ENCODE measurements around the gene PFKP. TPM values are rescaled to one million over a fixed set of nuclear protein-coding genes. Genes with fewer than 3 reads are reported as not detected.

The PFKP gene
- total RNA-seq, 1 experiment from 2014 or later = 140 TPM

- Histone ChIP-seq H3K36me3 (ENCODE audit: low read depth, low read length) (no peaks in the 10 kb centered on the region; the same call in 1 of the 2 replicates), H3K27me3 (ENCODE audit: low read length) (no peaks in the 10 kb centered on the region), H3K4me1 (ENCODE audit: insufficient read depth, low read length) (peaks cover 21% of the 10 kb centered on the region; the same call in 1 of the 2 replicates), H3K4me3 (ENCODE audit: low read length) (no peak overlapping the region), H3K9me3 (ENCODE audit: low read length) (no peaks in the 10 kb centered on the region), H4K20me1 (ENCODE audit: low read length) (no peaks in the 10 kb centered on the region), H3K4me2 (ENCODE audit: low read length) (no peak overlapping the region), H3F3A (ENCODE audit: low read length, unreplicated experiment) (no peaks in the 10 kb centered on the region), H3K9ac (ENCODE audit: low read length) (no peak overlapping the region), H2AFZ (ENCODE audit: low read length) (no peak overlapping the region), H3K27ac (ENCODE audit: low read length) (no peak overlapping the region), H3K9me2 (replicated peaks; ENCODE audit: low read length) (no peaks in the 10 kb centered on the region), H3K79me2 (ENCODE audit: low read length) (no peaks in the 10 kb centered on the region)
- intact Hi-C loops (cut with micrococcal nuclease) = no loop called here
- ATAC-seq (no peak), DNase-seq (no peak)
- BruUV-seq (replicated peaks) = no TSS peak
- no peak for TF ChIP-seq CTCF (conservative IDR thresholded peaks at IDR 0.05; ENCODE audit: low read depth, low read length)
- no peak for TF ChIP-seq EZH2 (IDR thresholded peaks at IDR 0.05; ENCODE audit: low read length, unreplicated experiment)
- ChIA-PET CTCF (no interaction called here), POLR2A (ENCODE audit: unreplicated experiment) (no interaction called here)
These were observed 59.5 kb downstream of the PFKP start for GRCh38 chr10:3126741-3127346.

- Histone ChIP-seq H4K20me1 (ENCODE audit: low read length) (no peaks in the 10 kb centered on the region), H3K4me2 (ENCODE audit: low read length) (no peak overlapping the region), H3K9me2 (replicated peaks; ENCODE audit: low read length) (no peaks in the 10 kb centered on the region), H3K27me3 (ENCODE audit: low read length) (no peaks in the 10 kb centered on the region), H3K9ac (ENCODE audit: low read length) (no peak overlapping the region), H3F3A (ENCODE audit: low read length, unreplicated experiment) (no peaks in the 10 kb centered on the region), H3K27ac (ENCODE audit: low read length) (no peak overlapping the region), H3K79me2 (ENCODE audit: low read length) (no peaks in the 10 kb centered on the region), H3K4me3 (ENCODE audit: low read length) (no peak overlapping the region), H3K4me1 (ENCODE audit: insufficient read depth, low read length) (peaks cover 14% of the 10 kb centered on the region; the same call in 1 of the 2 replicates), H3K36me3 (ENCODE audit: low read depth, low read length) (no peaks in the 10 kb centered on the region; the same call in 1 of the 2 replicates), H2AFZ (ENCODE audit: low read length) (no peak overlapping the region), H3K9me3 (ENCODE audit: low read length) (no peaks in the 10 kb centered on the region)
- ATAC-seq = no peak
- intact Hi-C loops (cut with micrococcal nuclease) = no loop called here
- TF ChIP-seq CTCF (conservative IDR thresholded peaks at IDR 0.05; ENCODE audit: low read depth, low read length) (no peak), EZH2 (IDR thresholded peaks at IDR 0.05; ENCODE audit: low read length, unreplicated experiment) (no peak), EZH2phosphoT487 (IDR thresholded peaks at IDR 0.05; ENCODE audit: borderline replicate concordance, low read length) (no peak)
- CTCF ChIA-PET = no interaction called here
- no peak for DNase-seq
- POLR2A ChIA-PET (ENCODE audit: unreplicated experiment) = no interaction called here
- BruUV-seq (replicated peaks) = no TSS peak
These were observed 60.6 kb downstream of the PFKP start for GRCh38 chr10:3127921-3128320.

GRCh38 chr10:3128379-3129130, 61.2 kb downstream of the PFKP start:
- no peak for ATAC-seq
- H3K27me3 ChIP-seq (ENCODE audit: low read length) = no peaks in the 10 kb centered on the region
- TF ChIP-seq EZH2phosphoT487 (IDR thresholded peaks at IDR 0.05; ENCODE audit: borderline replicate concordance, low read length) (no peak), CTCF (conservative IDR thresholded peaks at IDR 0.05; ENCODE audit: low read depth, low read length) (no peak), EZH2 (IDR thresholded peaks at IDR 0.05; ENCODE audit: low read length, unreplicated experiment) (no peak)
- intact Hi-C loops (cut with micrococcal nuclease) = no loop called here
- H3F3A ChIP-seq (ENCODE audit: low read length, unreplicated experiment) = no peaks in the 10 kb centered on the region
- DNase-seq = no peak
- H3K9ac ChIP-seq (ENCODE audit: low read length) = no peak overlapping the region
- H3K4me3 ChIP-seq (ENCODE audit: low read length) = no peak overlapping the region
- no peaks in the 10 kb centered on the region for H3K9me2 ChIP-seq (replicated peaks; ENCODE audit: low read length)
- H3K36me3 ChIP-seq (ENCODE audit: low read depth, low read length) = peaks cover under 1% of the 10 kb centered on the region; the same call in 1 of the 2 replicates
- BruUV-seq (replicated peaks) = no TSS peak
- no peaks in the 10 kb centered on the region for H4K20me1 ChIP-seq (ENCODE audit: low read length)
- no peaks in the 10 kb centered on the region for H3K9me3 ChIP-seq (ENCODE audit: low read length)
- no peak overlapping the region for H3K27ac ChIP-seq (ENCODE audit: low read length)
- POLR2A ChIA-PET (ENCODE audit: unreplicated experiment) = no interaction called here
- no peak overlapping the region for H2AFZ ChIP-seq (ENCODE audit: low read length)
- no peaks in the 10 kb centered on the region for H3K79me2 ChIP-seq (ENCODE audit: low read length)
- H3K4me1 ChIP-seq (ENCODE audit: insufficient read depth, low read length) = peaks cover 14% of the 10 kb centered on the region; the same call in 1 of the 2 replicates
- no peak overlapping the region for H3K4me2 ChIP-seq (ENCODE audit: low read length)
- CTCF ChIA-PET = no interaction called here
